HepG2 (cell line): ENCODE results near the gene TRPM6.

ENCODE experiments used
- CTCF ChIP-seq: sonication (generic); formaldehyde crosslinking; IDR thresholded peaks from 2 replicates; pipeline ENCODE4 v1.5.0; 2020; ENCODE audit warnings: mild to moderate bottlenecking, missing genetic modification reagents, moderate library complexity
- EP300 ChIP-seq, 3 experiments: sonication (generic) in 1 of 3; formaldehyde crosslinking in 1 of 3; IDR thresholded peaks; 2 replicates each; pipeline versions ENCODE4 v1.5.1 to v1.6.1; 2011 to 2020; ENCODE audit warnings: low read depth in 2 of 3, low read length in 2 of 3, borderline replicate concordance in 1 of 3, improper control_type of control experiment in 1 of 3, mild to moderate bottlenecking in 1 of 3, missing genetic modification reagents in 1 of 3, moderate library complexity in 1 of 3
- EZH2 ChIP-seq: conservative IDR thresholded peaks from 2 replicates; pipeline ENCODE4 v1.6.1; 2012; ENCODE audit warnings: mild to moderate bottlenecking, low read depth, low read length, moderate library complexity
- FOXP1 ChIP-seq, 2 experiments: fragments of 450-650 bp in 1 of 2; IDR thresholded peaks; 2 replicates each; pipeline ENCODE4 v1.6.1; 2017 to 2018; ENCODE audit warnings: antibody characterized with exemption in 1 of 2
- GABPA ChIP-seq, 2 experiments: IDR thresholded peaks; 2 replicates each; pipeline ENCODE4 v1.6.1; 2011 to 2016; ENCODE audit warnings: low read depth in 2 of 2, low read length in 1 of 2, missing biosample characterization in 1 of 2, missing genetic modification characterization in 1 of 2

- TF ChIP-seq CTCF (no peak), EZH2 (no peak), GABPA (IDR thresholded peaks at IDR 0.05; ENCODE audit: low read depth, low read length) (no peak), GABPA (CRISPR knock-in tag; IDR thresholded peaks at IDR 0.05; ENCODE audit: low read depth) (no peak), FOXP1 (IDR thresholded peaks at IDR 0.05) (no peak), FOXP1 (CRISPR knock-in tag; IDR thresholded peaks at IDR 0.05) (no peak), EP300 (IDR thresholded peaks at IDR 0.05; ENCODE audit: low read depth in 2 of 2, low read length in 2 of 2) (no peak), EP300 (CRISPR knock-in tag; IDR thresholded peaks at IDR 0.05; ENCODE audit: borderline replicate concordance) (no peak)
Measured at GRCh38 chr9:74748966-74749365, 138.8 kb downstream of the TRPM6 start.
